Activated T-cell treated with anti-CD3 and anti-CD28 coated beads, Interleukin-2, amount 50 U/mL, for 4 hours (primary cell): ENCODE measurements around the gene EXD3. TPM values are rescaled to one million over a fixed set of nuclear protein-coding genes. Genes with fewer than 3 reads are reported as not detected.

Experiments
- ATAC-seq, 2 donors: fragments of 200-7000 bp; cut with Tn5 transposase; one replicate each; pipeline ENCODE4 v1.10.0; 2021
- DNase-seq: peaks from one replicate; pipeline ENCODE4 v3.0.0-alpha.2; 2020
- H3K27me3 Mint-ChIP-seq: one replicate; pipeline ENCODE4 v1.8.0; 2021; ENCODE audit warnings: low read depth, mixed read lengths
- H3K36me3 Mint-ChIP-seq: one replicate; pipeline ENCODE4 v1.8.0; 2022; ENCODE audit warnings: mixed read lengths; ENCODE audit not compliant: insufficient read depth
- H3K4me1 Mint-ChIP-seq: one replicate; pipeline ENCODE4 v1.8.0; 2021; ENCODE audit warnings: low read depth, mixed read lengths
- H3K4me3 Mint-ChIP-seq: one replicate; pipeline ENCODE4 v1.8.0; 2021; ENCODE audit warnings: mild to moderate bottlenecking, moderate library complexity, mixed read lengths
- H3K9me3 Mint-ChIP-seq: one replicate; pipeline ENCODE4 v1.8.0; 2021; ENCODE audit warnings: mixed read lengths
- total RNA-seq, 3 donors: library from RNA; stranded (reverse); gene quantifications; one replicate each; pipeline ENCODE4 v1.2.1, GENCODE V29; 2021

Gene EXD3
- total RNA-seq, 3 donors from 2014 or later, result 1.7 to 2.8 (median 2.5) TPM

GRCh38 chr9:137406876-137407589 lies 15.9 kb downstream of the EXD3 start:
- peak; percentile 91 to 93 for ATAC-seq
- DNase-seq, result peak; percentile 58
- Mint-ChIP-seq H3K9me3 (no peaks in the 10 kb centered on the region), H3K36me3 (peaks cover 3% of the 10 kb centered on the region), H3K4me1 (peaks cover 9% of the 10 kb centered on the region), H3K27me3 (no peaks in the 10 kb centered on the region), H3K4me3 (no peak overlapping the region)

- Mint-ChIP-seq H3K36me3 (peaks cover 3% of the 10 kb centered on the region), H3K9me3 (no peaks in the 10 kb centered on the region), H3K4me3 (no peak overlapping the region), H3K27me3 (no peaks in the 10 kb centered on the region), H3K4me1 (peaks cover 9% of the 10 kb centered on the region)
- ATAC-seq, result no peak
- no peak for DNase-seq
These were observed 16.7 kb downstream of the EXD3 start for GRCh38 chr9:137406085-137406760.

GRCh38 chr9:137405677-137406081 lies 17.3 kb downstream of the EXD3 start:
- DNase-seq (no peak), ATAC-seq (no peak)
- Mint-ChIP-seq H3K4me1 (peaks cover 9% of the 10 kb centered on the region), H3K4me3 (no peak overlapping the region), H3K27me3 (no peaks in the 10 kb centered on the region), H3K36me3 (peaks cover 3% of the 10 kb centered on the region), H3K9me3 (no peaks in the 10 kb centered on the region)

GRCh38 chr9:137404961-137405567 lies 17.9 kb downstream of the EXD3 start:
- no peaks in the 10 kb centered on the region for H3K27me3 Mint-ChIP-seq
- DNase-seq (no peak), ATAC-seq (no peak)
- H3K9me3 Mint-ChIP-seq, result no peaks in the 10 kb centered on the region
- peaks cover 7% of the 10 kb centered on the region for H3K4me1 Mint-ChIP-seq
- H3K36me3 Mint-ChIP-seq, result peaks cover 3% of the 10 kb centered on the region
- H3K4me3 Mint-ChIP-seq, result no peak overlapping the region

GRCh38 chr9:137403269-137403668 lies 19.7 kb downstream of the EXD3 start:
- H3K36me3 Mint-ChIP-seq, result peaks cover 3% of the 10 kb centered on the region
- H3K9me3 Mint-ChIP-seq, result no peaks in the 10 kb centered on the region
- H3K4me1 Mint-ChIP-seq, result peaks cover 9% of the 10 kb centered on the region
- H3K27me3 Mint-ChIP-seq, result no peaks in the 10 kb centered on the region
- DNase-seq, result no peak
- no peak overlapping the region for H3K4me3 Mint-ChIP-seq
- ATAC-seq, result no peak

- peaks cover 4% of the 10 kb centered on the region for H3K36me3 Mint-ChIP-seq
- no peaks in the 10 kb centered on the region for H3K9me3 Mint-ChIP-seq
- H3K4me3 Mint-ChIP-seq, result no peak overlapping the region
- no peaks in the 10 kb centered on the region for H3K27me3 Mint-ChIP-seq
- peaks cover 15% of the 10 kb centered on the region for H3K4me1 Mint-ChIP-seq
- ATAC-seq, result no peak
- no peak for DNase-seq
These were observed 20.2 kb downstream of the EXD3 start for GRCh38 chr9:137402746-137403145.

GRCh38 chr9:137398561-137399468 lies 24.1 kb downstream of the EXD3 start:
- Mint-ChIP-seq H3K27me3 (no peaks in the 10 kb centered on the region), H3K9me3 (no peaks in the 10 kb centered on the region), H3K36me3 (peaks cover 4% of the 10 kb centered on the region), H3K4me1 (peaks cover 21% of the 10 kb centered on the region), H3K4me3 (no peak overlapping the region)
- ATAC-seq (no peak), DNase-seq (no peak)

- Mint-ChIP-seq H3K4me1 (peaks cover 21% of the 10 kb centered on the region), H3K36me3 (peaks cover 4% of the 10 kb centered on the region), H3K4me3 (peak overlapping the region; percentile 20), H3K27me3 (no peaks in the 10 kb centered on the region), H3K9me3 (no peaks in the 10 kb centered on the region)
- ATAC-seq (peak; percentile 92 to 95), DNase-seq (no peak)
These were observed 25.1 kb downstream of the EXD3 start for GRCh38 chr9:137397675-137398423.

- H3K36me3 Mint-ChIP-seq, result peaks cover 1% of the 10 kb centered on the region
- no peak overlapping the region for H3K4me3 Mint-ChIP-seq
- peaks cover 18% of the 10 kb centered on the region for H3K4me1 Mint-ChIP-seq
- H3K27me3 Mint-ChIP-seq, result no peaks in the 10 kb centered on the region
- no peak for ATAC-seq
- DNase-seq, result no peak
- no peaks in the 10 kb centered on the region for H3K9me3 Mint-ChIP-seq
These were observed 26.2 kb downstream of the EXD3 start for GRCh38 chr9:137396634-137397367.

GRCh38 chr9:137396227-137396626 lies 26.7 kb downstream of the EXD3 start:
- H3K4me3 Mint-ChIP-seq, result no peak overlapping the region
- ATAC-seq, result no peak
- DNase-seq, result no peak
- no peaks in the 10 kb centered on the region for H3K27me3 Mint-ChIP-seq
- no peaks in the 10 kb centered on the region for H3K9me3 Mint-ChIP-seq
- peaks cover 18% of the 10 kb centered on the region for H3K4me1 Mint-ChIP-seq
- peaks cover 1% of the 10 kb centered on the region for H3K36me3 Mint-ChIP-seq

- ATAC-seq (no peak), DNase-seq (no peak)
- Mint-ChIP-seq H3K4me3 (no peak overlapping the region), H3K27me3 (no peaks in the 10 kb centered on the region), H3K9me3 (no peaks in the 10 kb centered on the region), H3K4me1 (peaks cover 18% of the 10 kb centered on the region), H3K36me3 (peaks cover 1% of the 10 kb centered on the region)
These were observed 27.3 kb downstream of the EXD3 start for GRCh38 chr9:137395666-137396010.

- H3K4me1 Mint-ChIP-seq, result peaks cover 20% of the 10 kb centered on the region
- H3K4me3 Mint-ChIP-seq, result no peak overlapping the region
- DNase-seq, result no peak
- peaks cover 1% of the 10 kb centered on the region for H3K36me3 Mint-ChIP-seq
- H3K9me3 Mint-ChIP-seq, result no peaks in the 10 kb centered on the region
- H3K27me3 Mint-ChIP-seq, result no peaks in the 10 kb centered on the region
- ATAC-seq, result no peak
These were observed 27.9 kb downstream of the EXD3 start for GRCh38 chr9:137394866-137395665.
